Esophagus muscularis mucosa (tissue), 4 donors: ENCODE results near the gene PRR15L. TPM values are rescaled to one million over a fixed set of nuclear protein-coding genes. Genes with fewer than 3 reads are reported as not detected.
A peak's percentile ranks its signal among the peaks of the same experiment; 100 is the strongest.

Experiments
- DNase-seq: peaks from one replicate; pipeline ENCODE4 v3.0.0-alpha.2; 2017; ENCODE audit errors: extremely low spot score
- H3K27ac ChIP-seq, 4 donors: fragments of 200-600 bp; sonication (generic); replicated peaks in 1 of 4; 1 replicate in 3 of 4; 2 replicates in 1 of 4; pipeline ENCODE4 v1.5.1; 2016 to 2019; ENCODE audit warnings: mild to moderate bottlenecking in 1 of 4
- H3K27me3 ChIP-seq, 4 donors: fragments of 200-600 bp; sonication (generic); one replicate each; pipeline versions ENCODE4 v1.5.1 to v1.6.0; 2016 to 2019
- H3K36me3 ChIP-seq, 4 donors: fragments of 200-600 bp; sonication (generic); one replicate each; pipeline ENCODE4 v1.5.1; 2016 to 2019
- H3K4me1 ChIP-seq, 4 donors: fragments of 200-600 bp; sonication (generic); one replicate each; pipeline ENCODE4 v1.5.1; 2016 to 2019
- H3K4me3 ChIP-seq, 4 donors: fragments of 200-600 bp; sonication (generic); 1 replicate in 2 of 4; 2 replicates in 2 of 4; pipeline ENCODE4 v1.5.1; 2016 to 2019; ENCODE audit warnings: mild to moderate bottlenecking in 4 of 4, moderate library complexity in 1 of 4
- H3K9me3 ChIP-seq, 4 donors: fragments of 200-600 bp; sonication (generic); 1 replicate in 3 of 4; 2 replicates in 1 of 4; pipeline ENCODE4 v1.5.1; 2016 to 2019
- EP300 ChIP-seq: sonication (generic); formaldehyde crosslinking; IDR thresholded peaks from one replicate; pipeline ENCODE4 v1.6.1; 2017; ENCODE audit warnings: antibody characterized with exemption
- POLR2A ChIP-seq: fragments of 450-650 bp; IDR thresholded peaks from one replicate; pipeline ENCODE4 v1.6.1; 2017; ENCODE audit warnings: antibody characterized with exemption, moderate library complexity, mild to moderate bottlenecking, low read depth
- POLR2AphosphoS5 ChIP-seq, 2 donors: sonication (generic); formaldehyde crosslinking; IDR thresholded peaks; one replicate each; pipeline ENCODE4 v1.6.1; 2017; ENCODE audit warnings: antibody characterized with exemption in 2 of 2
- WGBS: methylation state at CpG from one replicate; pipeline ENCODE4 v1.1.5; 2018; 5-methylcytosine and 5-hydroxymethylcytosine counted together
- intact Hi-C: fragments of 100-400 bp; cut with DNase I; formaldehyde crosslinking; loops from one replicate; pipeline ENCODE4 v1.15.1; 2023
- total RNA-seq, 4 donors: library from RNA; depleted of rRNA; stranded (reverse); fragments of >200 nt; gene quantifications; one replicate each; pipeline versions ENCODE4 v1.1.0 to v1.2.1, GENCODE V29; 2016
- TF ChIP-seq, protein P1 (sequence below), 3 experiments: fragments of 200-600 bp in 2 of 3; fragments of 450-650 bp in 1 of 3; sonication (generic) in 2 of 3; IDR thresholded peaks; one replicate each; pipeline ENCODE4 v1.5.1; 2017 to 2019; ENCODE audit warnings: antibody characterized with exemption in 3 of 3, mild to moderate bottlenecking in 2 of 3, moderate library complexity in 1 of 3

Gene PRR15L
- total RNA-seq, 4 donors from 2014 or later: not detected

DNA sequence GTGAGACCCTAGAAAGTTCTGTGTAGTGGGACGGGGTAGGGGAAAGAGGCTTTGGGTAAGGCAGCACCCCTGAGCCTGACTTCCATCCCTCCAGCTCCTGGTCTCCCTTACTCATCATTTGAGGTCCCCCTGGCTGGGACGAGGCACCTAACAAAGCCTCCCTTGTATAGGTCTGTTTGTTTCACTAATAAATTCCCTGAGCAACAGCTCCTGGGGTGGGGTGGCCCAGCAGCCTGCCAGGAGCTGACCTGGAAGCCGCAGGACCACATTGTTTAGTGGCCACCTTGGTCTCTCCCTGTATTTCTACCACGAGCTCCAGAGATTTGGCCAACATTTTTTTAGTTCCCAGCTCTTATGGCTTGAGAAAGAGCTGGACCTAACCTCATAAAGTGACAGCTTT, 7.2 kb downstream of the PRR15L start:
- H3K36me3 ChIP-seq: peaks cover 0 to 33% (median 18%) of the 10 kb centered on the region in 4 donors
- no peak for DNase-seq
- H3K27ac ChIP-seq: no peak overlapping the region
- intact Hi-C loops: loop anchor here (5.0 kb wide), 1 partner anchor 67 kb away; no protein-coding TSS in a partner anchor
- peaks cover 16 to 42% (median 23%) of the 10 kb centered on the region in 4 donors for H3K4me1 ChIP-seq
- H3K27me3 ChIP-seq: no peaks in the 10 kb centered on the region
- H3K4me3 ChIP-seq: no peak overlapping the region
- WGBS: 86% methylated on average over 4 of the region's 4 CpGs
- TF ChIP-seq EP300: no peak
- TF ChIP-seq, protein P1, sequence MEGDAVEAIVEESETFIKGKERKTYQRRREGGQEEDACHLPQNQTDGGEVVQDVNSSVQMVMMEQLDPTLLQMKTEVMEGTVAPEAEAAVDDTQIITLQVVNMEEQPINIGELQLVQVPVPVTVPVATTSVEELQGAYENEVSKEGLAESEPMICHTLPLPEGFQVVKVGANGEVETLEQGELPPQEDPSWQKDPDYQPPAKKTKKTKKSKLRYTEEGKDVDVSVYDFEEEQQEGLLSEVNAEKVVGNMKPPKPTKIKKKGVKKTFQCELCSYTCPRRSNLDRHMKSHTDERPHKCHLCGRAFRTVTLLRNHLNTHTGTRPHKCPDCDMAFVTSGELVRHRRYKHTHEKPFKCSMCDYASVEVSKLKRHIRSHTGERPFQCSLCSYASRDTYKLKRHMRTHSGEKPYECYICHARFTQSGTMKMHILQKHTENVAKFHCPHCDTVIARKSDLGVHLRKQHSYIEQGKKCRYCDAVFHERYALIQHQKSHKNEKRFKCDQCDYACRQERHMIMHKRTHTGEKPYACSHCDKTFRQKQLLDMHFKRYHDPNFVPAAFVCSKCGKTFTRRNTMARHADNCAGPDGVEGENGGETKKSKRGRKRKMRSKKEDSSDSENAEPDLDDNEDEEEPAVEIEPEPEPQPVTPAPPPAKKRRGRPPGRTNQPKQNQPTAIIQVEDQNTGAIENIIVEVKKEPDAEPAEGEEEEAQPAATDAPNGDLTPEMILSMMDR (IDR thresholded peaks at IDR 0.05): no peak
- TF ChIP-seq POLR2A: no peak
- TF ChIP-seq POLR2AphosphoS5 (IDR thresholded peaks at IDR 0.05): no peak
- H3K9me3 ChIP-seq: no peaks in the 10 kb centered on the region

DNA sequence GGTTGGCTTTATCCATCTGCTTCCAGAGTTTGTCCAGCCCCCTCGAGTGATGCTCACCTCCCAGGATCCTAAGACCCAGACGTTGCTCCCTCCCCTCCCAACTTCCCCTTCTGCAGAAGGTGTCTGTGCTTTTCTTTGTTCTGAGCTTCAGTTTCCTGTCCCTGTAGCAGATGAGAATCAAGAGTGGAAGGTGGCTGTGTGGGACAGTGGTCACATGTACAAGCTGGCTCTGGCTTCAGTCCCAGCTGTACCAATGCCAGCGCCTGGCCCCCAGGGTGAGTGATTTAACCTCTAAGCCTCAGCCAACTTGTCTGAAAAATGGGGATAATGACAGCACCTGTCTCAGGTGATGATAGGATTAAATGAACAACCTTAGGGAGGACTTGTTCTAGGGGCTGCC, 7.7 kb downstream of the PRR15L start:
- no peak for DNase-seq
- 77% methylated on average over 1 of the region's 3 CpGs for WGBS
- TF ChIP-seq EP300 (no peak), POLR2AphosphoS5 (IDR thresholded peaks at IDR 0.05) (no peak), POLR2A (no peak)
- TF ChIP-seq, protein P1 (IDR thresholded peaks at IDR 0.05): no peak
- Histone ChIP-seq H3K4me3 (no peak overlapping the region), H3K27me3 (no peaks in the 10 kb centered on the region), H3K9me3 (no peaks in the 10 kb centered on the region), H3K4me1 (peaks cover 19 to 44% (median 26%) of the 10 kb centered on the region in 4 donors), H3K36me3 (peaks cover 0 to 38% (median 23%) of the 10 kb centered on the region in 4 donors), H3K27ac (peak overlapping the region in 3 of 4 donors; percentile 64 to 73 (median 68))
- intact Hi-C loops: loop anchor here (2.0 to 10.0 kb wide), 3 partner anchors 21 to 105 kb away; partner anchors contain the start of genes CDK5RAP3 and SCRN2

DNA sequence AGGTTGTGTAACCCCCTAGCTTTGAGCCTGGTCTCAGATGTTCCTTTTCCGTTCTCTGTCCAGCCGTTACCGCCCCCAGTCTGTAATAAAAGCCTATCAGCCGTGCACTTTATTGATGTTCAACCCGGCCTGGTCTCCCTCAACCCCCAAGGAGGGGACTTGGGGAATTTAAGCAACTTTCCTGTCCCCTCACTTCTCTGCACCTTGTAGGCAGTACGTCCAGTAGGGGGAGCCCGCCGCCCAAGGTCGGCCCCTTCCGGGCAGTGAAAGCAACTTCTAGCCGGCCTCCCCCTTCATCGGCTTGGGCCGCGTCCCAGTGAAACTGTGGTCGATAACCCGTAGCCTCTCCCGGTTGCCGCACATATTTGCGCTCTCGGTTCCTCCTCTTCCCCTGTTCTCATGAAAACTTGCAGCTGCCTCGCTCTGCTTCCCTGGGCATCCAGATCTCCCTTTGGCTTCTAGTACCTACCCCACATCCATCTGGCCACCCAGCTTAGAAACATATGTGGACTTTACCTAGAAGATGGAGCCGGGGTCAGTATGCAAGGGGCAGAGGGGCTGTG, 8.4 kb downstream of the PRR15L start:
- Histone ChIP-seq H3K27ac (peak overlapping the region; percentile 47 to 73 (median 66)), H3K4me1 (peaks cover 19 to 49% (median 26%) of the 10 kb centered on the region in 4 donors), H3K36me3 (peaks cover 0 to 44% (median 30%) of the 10 kb centered on the region in 4 donors), H3K27me3 (no peaks in the 10 kb centered on the region), H3K4me3 (peak overlapping the region; percentile 35 to 52 (median 42)), H3K9me3 (no peaks in the 10 kb centered on the region)
- intact Hi-C loops: loop anchor here (2.0 to 10.0 kb wide), 2 partner anchors 22 to 104 kb away; partner anchors contain the start of genes CDK5RAP3 and SCRN2
- TF ChIP-seq EP300 (no peak), POLR2AphosphoS5 (IDR thresholded peaks at IDR 0.05) (peak in 1 of 2 donors; percentile 37)
- TF ChIP-seq, protein P1 (IDR thresholded peaks at IDR 0.05): peak; percentile 83 to 93 (median 88)
- WGBS: 1% methylated on average over 22 of the region's 22 CpGs
- DNase-seq: peak; percentile 95

DNA sequence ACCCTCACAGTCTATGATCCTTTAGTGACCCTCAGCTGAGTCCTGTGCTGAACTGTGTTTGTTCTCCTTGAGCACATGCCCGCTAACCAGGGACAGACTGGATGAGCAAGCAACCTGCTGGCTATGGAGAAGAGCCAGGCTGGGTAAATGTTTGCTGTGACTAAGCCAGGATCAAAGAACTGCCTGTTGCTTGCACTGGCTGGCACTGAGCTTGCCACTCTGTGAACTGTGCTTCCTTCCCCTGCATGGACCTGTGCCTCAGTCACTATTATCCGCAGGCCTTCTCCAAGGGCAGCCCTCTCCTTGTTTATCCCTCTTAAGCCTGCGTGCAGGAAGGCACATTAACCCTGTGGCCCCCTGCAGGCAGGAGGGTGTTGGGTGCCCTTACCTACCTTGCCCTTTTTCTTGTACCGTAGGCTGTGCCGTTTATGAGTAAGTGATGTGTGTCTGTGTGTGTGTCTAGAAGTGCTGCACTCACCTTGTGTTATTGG, 8.9 kb downstream of the PRR15L start:
- WGBS: 33% methylated on average over 5 of the region's 5 CpGs
- Histone ChIP-seq H3K4me1 (peaks cover 19 to 49% (median 26%) of the 10 kb centered on the region in 4 donors), H3K36me3 (peaks cover 0 to 50% (median 32%) of the 10 kb centered on the region in 4 donors), H3K9me3 (no peaks in the 10 kb centered on the region), H3K27me3 (no peaks in the 10 kb centered on the region), H3K4me3 (peak overlapping the region in 1 of 4 donors; percentile 40), H3K27ac (peak overlapping the region; percentile 47 to 73 (median 66))
- no peak for TF ChIP-seq EP300
- no peak for TF ChIP-seq POLR2AphosphoS5 (IDR thresholded peaks at IDR 0.05)
- no peak for TF ChIP-seq POLR2A
- TF ChIP-seq, protein P1 (IDR thresholded peaks at IDR 0.05): no peak
- intact Hi-C loops: loop anchor here (2.0 to 10.0 kb wide), 2 partner anchors 22 to 104 kb away; partner anchors contain the start of genes CDK5RAP3 and SCRN2
- DNase-seq: no peak
